Measurements from ENCODE around the gene ALPK1.
A peak's percentile ranks its signal among the peaks of the same experiment; 100 is the strongest.
"Not testable (repeated sequence)": the region's sequence is repeated elsewhere in the genome, so short reads cannot be mapped to it uniquely, and the experiment has no call there.

The ALPK1 gene

GRCh38 chr4:112284166-112284565 lies 13.0 kb upstream of the ALPK1 start:
- Histone ChIP-seq H3K9me3 (ENCODE audit: control insufficient read depth in 5 of 5, low read length in 5 of 5) (no peaks in the 10 kb centered on the region), H3K4me3 (ENCODE audit: low read depth in 1 of 5, low read length in 5 of 5) (peak overlapping the region in 4 of 5 donors; percentile 79 to 88 (median 83)), H3K27me3 (ENCODE audit: control insufficient read depth in 5 of 5, insufficient read depth in 4 of 5, low read length in 5 of 5) (no peaks in the 10 kb centered on the region), H3K27ac (ENCODE audit: low read depth, low read length) (no peak overlapping the region), H3K4me1 (ENCODE audit: control insufficient read depth in 5 of 5, insufficient read depth in 5 of 5, low read length in 5 of 5) (peaks cover 0 to 25% (median 17%) of the 10 kb centered on the region in 5 donors), H3K36me3 (ENCODE audit: control insufficient read depth in 5 of 5, insufficient read depth in 5 of 5, low read length in 5 of 5) (no peaks in the 10 kb centered on the region), H3K9ac (ENCODE audit: low read length in 5 of 5) (peak overlapping the region in 2 of 5 donors; percentile 24 to 90)

DNA sequence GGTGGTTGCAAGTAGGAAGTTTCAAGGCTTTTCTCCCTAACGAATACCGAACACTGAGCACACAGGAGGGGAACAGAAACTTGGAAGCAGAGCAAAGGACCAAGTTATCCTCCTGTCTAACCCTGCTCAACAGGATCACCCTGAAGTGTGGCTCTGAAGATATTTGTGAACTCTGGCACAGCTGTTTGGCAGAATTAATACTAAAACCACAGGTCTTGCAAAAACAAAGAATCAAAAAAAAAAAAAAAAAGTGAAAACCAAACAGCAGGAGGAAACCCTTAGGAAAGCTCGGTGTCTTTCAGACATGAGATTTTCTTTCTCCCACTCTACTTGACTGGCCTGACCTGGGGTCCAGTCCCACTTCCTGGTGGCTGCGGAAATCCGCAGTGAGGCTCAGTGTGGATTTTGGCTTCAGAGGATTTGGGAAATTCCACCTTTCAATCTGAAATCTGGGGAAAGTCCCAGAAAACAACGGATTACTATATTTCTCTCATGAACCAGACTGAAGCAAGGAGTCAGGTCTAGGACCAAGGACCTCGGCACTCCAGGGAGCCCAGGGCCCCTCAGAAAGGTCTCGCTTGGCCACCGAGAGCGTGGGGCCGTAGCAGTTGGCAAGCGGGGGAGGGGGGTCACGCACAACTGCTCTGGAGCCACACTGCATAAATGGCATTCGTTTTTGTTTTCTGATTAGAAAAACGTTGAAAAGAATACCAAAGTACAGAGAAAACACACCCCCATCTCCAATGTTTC lies 12.3 kb upstream of the ALPK1 start:
- peak overlapping the region; percentile 79 to 91 (median 84) for H3K4me3 ChIP-seq (ENCODE audit: low read depth in 1 of 5, low read length in 5 of 5)
- peak overlapping the region; percentile 32 to 90 (median 82) for H3K9ac ChIP-seq (ENCODE audit: low read length in 5 of 5)
- H3K27me3 ChIP-seq (ENCODE audit: control insufficient read depth in 5 of 5, insufficient read depth in 4 of 5, low read length in 5 of 5) = no peaks in the 10 kb centered on the region
- H3K4me1 ChIP-seq (ENCODE audit: control insufficient read depth in 5 of 5, insufficient read depth in 5 of 5, low read length in 5 of 5) = peaks cover 0 to 25% (median 17%) of the 10 kb centered on the region in 5 donors
- H3K36me3 ChIP-seq (ENCODE audit: control insufficient read depth in 5 of 5, insufficient read depth in 5 of 5, low read length in 5 of 5) = no peaks in the 10 kb centered on the region
- H3K9me3 ChIP-seq (ENCODE audit: control insufficient read depth in 5 of 5, low read length in 5 of 5) = no peaks in the 10 kb centered on the region
- H3K27ac ChIP-seq (ENCODE audit: low read depth, low read length) = peak overlapping the region; percentile 85

GRCh38 chr4:112287258-112287989 lies 9.7 kb upstream of the ALPK1 start:
- no peak overlapping the region for H3K9ac ChIP-seq (ENCODE audit: low read length in 5 of 5)
- no peaks in the 10 kb centered on the region for H3K9me3 ChIP-seq (ENCODE audit: control insufficient read depth in 5 of 5, low read length in 5 of 5)
- no peak overlapping the region for H3K4me3 ChIP-seq (ENCODE audit: low read depth in 1 of 5, low read length in 5 of 5)
- no peak overlapping the region for H3K27ac ChIP-seq (ENCODE audit: low read depth, low read length)
- peaks cover 0 to 25% (median 17%) of the 10 kb centered on the region in 5 donors for H3K4me1 ChIP-seq (ENCODE audit: control insufficient read depth in 5 of 5, insufficient read depth in 5 of 5, low read length in 5 of 5)
- no peaks in the 10 kb centered on the region for H3K36me3 ChIP-seq (ENCODE audit: control insufficient read depth in 5 of 5, insufficient read depth in 5 of 5, low read length in 5 of 5)
- H3K27me3 ChIP-seq (ENCODE audit: control insufficient read depth in 5 of 5, insufficient read depth in 4 of 5, low read length in 5 of 5) = no peaks in the 10 kb centered on the region

DNA sequence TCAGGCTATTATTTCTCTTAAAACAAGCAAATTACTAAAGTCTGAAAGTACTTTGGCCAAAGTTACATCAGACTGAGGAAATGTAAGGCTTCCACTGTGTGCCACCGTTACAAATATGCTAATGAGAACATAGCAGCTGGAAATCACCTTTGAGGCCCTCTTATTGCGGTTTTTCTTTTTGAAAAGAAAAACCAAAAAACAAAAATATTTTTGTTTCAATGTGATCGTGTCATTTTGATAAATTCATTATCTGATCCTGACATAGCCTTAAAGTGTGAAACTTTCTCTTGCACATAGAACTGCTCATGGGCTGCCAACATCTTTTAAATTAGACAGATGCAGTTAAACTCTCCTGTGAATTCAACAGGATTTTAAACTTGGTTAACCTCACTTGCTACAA lies 8.7 kb upstream of the ALPK1 start:
- Histone ChIP-seq H3K4me3 (ENCODE audit: low read depth in 1 of 5, low read length in 5 of 5) (no peak overlapping the region), H3K27ac (ENCODE audit: low read depth, low read length) (no peak overlapping the region), H3K4me1 (ENCODE audit: control insufficient read depth in 5 of 5, insufficient read depth in 5 of 5, low read length in 5 of 5) (peaks cover 0 to 25% (median 17%) of the 10 kb centered on the region in 5 donors), H3K27me3 (ENCODE audit: control insufficient read depth in 5 of 5, insufficient read depth in 4 of 5, low read length in 5 of 5) (no peaks in the 10 kb centered on the region), H3K9ac (ENCODE audit: low read length in 5 of 5) (no peak overlapping the region), H3K36me3 (ENCODE audit: control insufficient read depth in 5 of 5, insufficient read depth in 5 of 5, low read length in 5 of 5) (no peaks in the 10 kb centered on the region), H3K9me3 (ENCODE audit: control insufficient read depth in 5 of 5, low read length in 5 of 5) (no peaks in the 10 kb centered on the region)

GRCh38 chr4:112289407-112290253 lies 7.5 kb upstream of the ALPK1 start:
- no peak overlapping the region for H3K27ac ChIP-seq (ENCODE audit: low read depth, low read length)
- H3K9ac ChIP-seq (ENCODE audit: low read length in 5 of 5) = no peak overlapping the region
- no peaks in the 10 kb centered on the region for H3K9me3 ChIP-seq (ENCODE audit: control insufficient read depth in 5 of 5, low read length in 5 of 5)
- H3K4me3 ChIP-seq (ENCODE audit: low read depth in 1 of 5, low read length in 5 of 5) = no peak overlapping the region
- H3K27me3 ChIP-seq (ENCODE audit: control insufficient read depth in 5 of 5, insufficient read depth in 4 of 5, low read length in 5 of 5) = no peaks in the 10 kb centered on the region
- peaks cover 0 to 17% (median 9%) of the 10 kb centered on the region in 5 donors for H3K4me1 ChIP-seq (ENCODE audit: control insufficient read depth in 5 of 5, insufficient read depth in 5 of 5, low read length in 5 of 5)
- H3K36me3 ChIP-seq (ENCODE audit: control insufficient read depth in 5 of 5, insufficient read depth in 5 of 5, low read length in 5 of 5) = no peaks in the 10 kb centered on the region

DNA sequence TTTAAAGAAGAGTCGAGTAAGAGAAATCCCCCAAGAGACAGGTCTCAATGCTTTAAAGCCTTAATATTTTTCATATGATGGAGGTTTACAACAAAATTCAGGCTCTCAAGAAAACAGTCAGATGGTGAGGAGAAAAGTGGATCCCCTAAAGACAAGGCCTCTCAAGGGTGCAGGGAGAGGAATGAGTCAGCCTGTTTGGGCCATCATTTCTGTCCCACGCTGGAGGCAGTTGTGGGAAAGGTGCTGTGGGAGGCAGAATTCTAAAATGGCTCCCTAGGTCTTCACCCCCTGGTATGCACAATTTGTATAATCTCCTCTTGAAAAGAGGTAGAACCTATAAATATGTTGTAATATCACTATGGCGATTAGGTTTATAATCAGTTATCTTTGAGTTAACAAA lies 6.8 kb upstream of the ALPK1 start:
- no peaks in the 10 kb centered on the region for H3K27me3 ChIP-seq (ENCODE audit: control insufficient read depth in 5 of 5, insufficient read depth in 4 of 5, low read length in 5 of 5)
- no peaks in the 10 kb centered on the region for H3K36me3 ChIP-seq (ENCODE audit: control insufficient read depth in 5 of 5, insufficient read depth in 5 of 5, low read length in 5 of 5)
- H3K4me1 ChIP-seq (ENCODE audit: control insufficient read depth in 5 of 5, insufficient read depth in 5 of 5, low read length in 5 of 5) = peaks cover 0 to 10% (median 6%) of the 10 kb centered on the region in 5 donors
- no peak overlapping the region for H3K27ac ChIP-seq (ENCODE audit: low read depth, low read length)
- H3K9ac ChIP-seq (ENCODE audit: low read length in 5 of 5) = no peak overlapping the region
- H3K4me3 ChIP-seq (ENCODE audit: low read depth in 1 of 5, low read length in 5 of 5) = no peak overlapping the region
- H3K9me3 ChIP-seq (ENCODE audit: control insufficient read depth in 5 of 5, low read length in 5 of 5) = no peaks in the 10 kb centered on the region

DNA sequence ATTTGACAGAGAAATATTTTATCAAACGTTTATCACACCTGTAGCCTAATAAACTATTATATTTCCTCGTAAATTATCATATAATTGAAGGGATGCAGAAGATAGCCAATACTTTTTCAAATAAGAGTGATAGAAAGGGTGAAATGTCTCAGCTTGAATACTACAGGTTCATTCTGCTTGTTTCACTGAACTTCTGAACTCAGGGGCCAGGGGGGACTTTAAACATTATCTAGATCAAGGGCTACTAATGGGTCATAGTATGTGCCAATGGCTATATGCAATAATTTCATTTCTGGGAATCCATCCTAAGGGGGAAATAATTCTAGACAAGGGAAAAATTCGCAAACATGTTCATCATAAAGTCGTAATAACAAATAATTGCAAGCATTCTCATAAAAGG lies 2.6 kb downstream of the ALPK1 start:
- no peak overlapping the region for H3K27ac ChIP-seq (ENCODE audit: low read depth, low read length)

GRCh38 chr4:112302320-112303274 lies 5.4 kb downstream of the ALPK1 start:
- Histone ChIP-seq H3K27me3 (ENCODE audit: control insufficient read depth in 5 of 5, insufficient read depth in 4 of 5, low read length in 5 of 5) (no peaks in the 10 kb centered on the region), H3K4me1 (ENCODE audit: control insufficient read depth in 5 of 5, insufficient read depth in 5 of 5, low read length in 5 of 5) (peaks cover 2 to 11% (median 10%) of the 10 kb centered on the region in 5 donors), H3K9ac (ENCODE audit: low read length in 5 of 5) (no peak overlapping the region), H3K36me3 (ENCODE audit: control insufficient read depth in 5 of 5, insufficient read depth in 5 of 5, low read length in 5 of 5) (peaks cover 2 to 11% (median 10%) of the 10 kb centered on the region in 5 donors), H3K4me3 (ENCODE audit: low read depth in 1 of 5, low read length in 5 of 5) (no peak overlapping the region), H3K27ac (ENCODE audit: low read depth, low read length) (no peak overlapping the region), H3K9me3 (ENCODE audit: control insufficient read depth in 5 of 5, low read length in 5 of 5) (no peaks in the 10 kb centered on the region)

More for the DNA sequence above, 2.6 kb downstream of the ALPK1 start:
- no peaks in the 10 kb centered on the region for H3K9me3 ChIP-seq (ENCODE audit: control insufficient read depth in 5 of 5, low read length in 5 of 5)
- peaks cover 5 to 17% (median 13%) of the 10 kb centered on the region in 5 donors for H3K4me1 ChIP-seq (ENCODE audit: control insufficient read depth in 5 of 5, insufficient read depth in 5 of 5, low read length in 5 of 5)
- peaks cover 2 to 11% (median 10%) of the 10 kb centered on the region in 5 donors for H3K36me3 ChIP-seq (ENCODE audit: control insufficient read depth in 5 of 5, insufficient read depth in 5 of 5, low read length in 5 of 5)
- H3K4me3 ChIP-seq (ENCODE audit: low read depth in 1 of 5, low read length in 5 of 5) = no peak overlapping the region
- no peaks in the 10 kb centered on the region for H3K27me3 ChIP-seq (ENCODE audit: control insufficient read depth in 5 of 5, insufficient read depth in 4 of 5, low read length in 5 of 5)
- no peak overlapping the region for H3K9ac ChIP-seq (ENCODE audit: low read length in 5 of 5)

DNA sequence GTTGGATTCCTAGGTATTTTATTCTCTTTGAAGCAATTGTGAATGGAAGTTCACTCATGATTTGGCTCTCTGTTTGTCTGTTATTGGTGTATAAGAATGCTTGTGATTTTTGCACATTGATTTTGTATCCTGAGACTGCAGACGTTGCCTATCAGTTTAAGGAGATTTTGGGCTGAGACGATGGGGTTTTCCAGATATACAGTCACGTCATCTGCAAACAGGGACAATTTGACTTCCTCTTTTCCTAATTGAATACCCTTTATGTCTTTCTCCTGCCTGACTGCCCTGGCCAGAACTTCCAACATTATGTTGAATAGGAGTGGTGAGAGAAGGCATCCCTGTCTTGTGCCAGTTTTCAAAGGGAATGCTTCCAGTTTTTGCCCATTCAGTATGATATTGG lies 8.3 kb downstream of the ALPK1 start:
- not testable (repeated sequence) for H3K9me3 ChIP-seq (ENCODE audit: control insufficient read depth in 5 of 5, low read length in 5 of 5); H3K27ac ChIP-seq (ENCODE audit: low read depth, low read length); H3K9ac ChIP-seq (ENCODE audit: low read length in 5 of 5); H3K27me3 ChIP-seq (ENCODE audit: control insufficient read depth in 5 of 5, insufficient read depth in 4 of 5, low read length in 5 of 5); H3K4me1 ChIP-seq (ENCODE audit: control insufficient read depth in 5 of 5, insufficient read depth in 5 of 5, low read length in 5 of 5); H3K4me3 ChIP-seq (ENCODE audit: low read depth in 1 of 5, low read length in 5 of 5)
- peaks cover 2 to 11% (median 10%) of the 10 kb centered on the region in 5 donors for H3K36me3 ChIP-seq (ENCODE audit: control insufficient read depth in 5 of 5, insufficient read depth in 5 of 5, low read length in 5 of 5)
